A673 (cell line): ENCODE data around the gene APOL2. TPM values are rescaled to one million over a fixed set of nuclear protein-coding genes. Genes with fewer than 3 reads are reported as not detected.
"Not testable (repeated sequence)": the region's sequence is repeated elsewhere in the genome, so short reads cannot be mapped to it uniquely, and the experiment has no call there.

Experiments used
- BruUV-seq: library from RNA; stranded (reverse); fragments of 400-500 nt; replicated peaks from 2 replicates; lab custom pipeline; 2021; lab: Mats Ljungman, UMichigan
- CTCF ChIA-PET: fragments of 300-600 bp; sonication (Branson Sonifier 250); formaldehyde crosslinking; loops from one replicate; lab custom pipeline; 2022; ENCODE audit warnings: antibody characterized with exemption; lab: Charles Lee
- POLR2A ChIA-PET: fragments of 300-600 bp; sonication (Branson Sonifier 250); formaldehyde crosslinking; loops from one replicate; lab custom pipeline; 2022; ENCODE audit warnings: antibody characterized with exemption; ENCODE audit not compliant: low non-redundant PET; lab: Charles Lee
- DNase-seq: peaks from one replicate; pipeline ENCODE4 v3.0.0-alpha.2; 2015; ENCODE audit warnings: low spot score
- H3K27ac ChIP-seq: fragments of 200-600 bp; sonication (generic); 2 replicates; pipeline ENCODE4 v1.5.1; 2016; ENCODE audit warnings: mixed run types, low read depth, mild to moderate bottlenecking, mixed read lengths, antibody characterized with exemption, low read length; ENCODE audit not compliant: poor library complexity, severe bottlenecking
- H3K27me3 ChIP-seq: fragments of 200-600 bp; sonication (generic); replicated peaks from 2 replicates; pipeline ENCODE4 v1.6.1; 2017; ENCODE audit warnings: mixed run types, low read depth, mild to moderate bottlenecking, mixed read lengths, antibody characterized with exemption, low read length; ENCODE audit not compliant: insufficient read depth, poor library complexity
- H3K36me3 ChIP-seq: fragments of 200-600 bp; sonication (generic); 2 replicates; pipeline ENCODE4 v1.6.1; 2016; ENCODE audit warnings: mixed run types, mild to moderate bottlenecking, mixed read lengths, antibody characterized with exemption, low read length; ENCODE audit not compliant: insufficient read depth, poor library complexity, severe bottlenecking
- H3K4me1 ChIP-seq: fragments of 200-600 bp; sonication (generic); 2 replicates; pipeline ENCODE4 v1.6.1; 2017; ENCODE audit warnings: mixed run types, mild to moderate bottlenecking, mixed read lengths, antibody characterized with exemption, low read length; ENCODE audit not compliant: insufficient read depth, poor library complexity, severe bottlenecking
- H3K4me3 ChIP-seq: fragments of 200-600 bp; sonication (generic); 2 replicates; pipeline ENCODE4 v1.5.1; 2016; ENCODE audit warnings: low read depth, mixed run types, mild to moderate bottlenecking, mixed read lengths, low read length; ENCODE audit not compliant: poor library complexity, severe bottlenecking
- H3K9me3 ChIP-seq: fragments of 200-600 bp; sonication (generic); 2 replicates; pipeline ENCODE4 v1.6.1; 2016; ENCODE audit warnings: mixed run types, low read depth, mild to moderate bottlenecking, mixed read lengths, antibody characterized with exemption, low read length; ENCODE audit not compliant: poor library complexity, severe bottlenecking
- EZH2 ChIP-seq: fragments of 200-600 bp; sonication (generic); IDR thresholded peaks from 2 replicates; pipeline ENCODE4 v1.6.1; 2017; ENCODE audit warnings: borderline replicate concordance, low read depth, mild to moderate bottlenecking, mixed read lengths, antibody characterized with exemption, low read length; ENCODE audit not compliant: poor library complexity, severe bottlenecking
- intact Hi-C: fragments of 100-400 bp; cut with micrococcal nuclease; formaldehyde crosslinking; loops from one replicate; pipeline ENCODE4 v1.10.0; 2022; ENCODE audit not compliant: unreplicated experiment
- total RNA-seq: library from RNA; stranded (reverse); gene quantifications from 2 replicates; pipeline ENCODE4 v1.2.3, GENCODE V29; 2021
- TF ChIP-seq, protein P1 (sequence below): fragments of 300-800, 200-600 bp; sonication (generic); conservative IDR thresholded peaks from 2 replicates; pipeline ENCODE4 v1.5.1; 2017; ENCODE audit warnings: low read depth, mild to moderate bottlenecking, antibody characterized with exemption, low read length, moderate library complexity, mixed read lengths

The APOL2 gene
- total RNA-seq, 1 experiment from 2014 or later: 45.1 TPM

DNA sequence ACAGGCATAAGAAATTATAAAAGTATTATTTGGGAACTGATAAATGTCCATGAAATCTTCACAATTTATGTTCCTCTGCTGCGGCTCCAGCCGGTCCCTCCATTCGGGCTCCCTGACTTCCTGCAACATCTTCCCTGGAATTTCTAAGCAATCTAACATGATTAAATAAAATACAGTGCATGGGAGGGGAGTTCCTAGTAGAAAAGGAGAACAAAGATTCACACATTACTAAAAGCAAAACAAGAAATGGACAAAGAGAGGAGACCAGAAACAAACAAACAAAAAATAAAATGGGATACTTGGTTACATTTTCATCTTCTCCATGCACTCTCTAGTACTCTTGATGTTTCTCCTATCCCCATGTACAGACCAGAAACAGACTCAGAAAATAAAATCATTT lies 29.1 kb downstream of the APOL2 start:
- Histone ChIP-seq H3K4me3 (no peak overlapping the region), H3K36me3 (no peaks in the 10 kb centered on the region), H3K9me3 (peaks cover 8% of the 10 kb centered on the region), H3K4me1 (peaks cover 15% of the 10 kb centered on the region), H3K27ac (peak overlapping the region; percentile 39), H3K27me3 (no peaks in the 10 kb centered on the region)
- no TSS peak for BruUV-seq
- intact Hi-C loops: no loop called here
- ChIA-PET POLR2A (no interaction called here), CTCF (no interaction called here)
- no peak for DNase-seq
- TF ChIP-seq, protein P1, sequence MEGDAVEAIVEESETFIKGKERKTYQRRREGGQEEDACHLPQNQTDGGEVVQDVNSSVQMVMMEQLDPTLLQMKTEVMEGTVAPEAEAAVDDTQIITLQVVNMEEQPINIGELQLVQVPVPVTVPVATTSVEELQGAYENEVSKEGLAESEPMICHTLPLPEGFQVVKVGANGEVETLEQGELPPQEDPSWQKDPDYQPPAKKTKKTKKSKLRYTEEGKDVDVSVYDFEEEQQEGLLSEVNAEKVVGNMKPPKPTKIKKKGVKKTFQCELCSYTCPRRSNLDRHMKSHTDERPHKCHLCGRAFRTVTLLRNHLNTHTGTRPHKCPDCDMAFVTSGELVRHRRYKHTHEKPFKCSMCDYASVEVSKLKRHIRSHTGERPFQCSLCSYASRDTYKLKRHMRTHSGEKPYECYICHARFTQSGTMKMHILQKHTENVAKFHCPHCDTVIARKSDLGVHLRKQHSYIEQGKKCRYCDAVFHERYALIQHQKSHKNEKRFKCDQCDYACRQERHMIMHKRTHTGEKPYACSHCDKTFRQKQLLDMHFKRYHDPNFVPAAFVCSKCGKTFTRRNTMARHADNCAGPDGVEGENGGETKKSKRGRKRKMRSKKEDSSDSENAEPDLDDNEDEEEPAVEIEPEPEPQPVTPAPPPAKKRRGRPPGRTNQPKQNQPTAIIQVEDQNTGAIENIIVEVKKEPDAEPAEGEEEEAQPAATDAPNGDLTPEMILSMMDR: no peak
- TF ChIP-seq EZH2: no peak

DNA sequence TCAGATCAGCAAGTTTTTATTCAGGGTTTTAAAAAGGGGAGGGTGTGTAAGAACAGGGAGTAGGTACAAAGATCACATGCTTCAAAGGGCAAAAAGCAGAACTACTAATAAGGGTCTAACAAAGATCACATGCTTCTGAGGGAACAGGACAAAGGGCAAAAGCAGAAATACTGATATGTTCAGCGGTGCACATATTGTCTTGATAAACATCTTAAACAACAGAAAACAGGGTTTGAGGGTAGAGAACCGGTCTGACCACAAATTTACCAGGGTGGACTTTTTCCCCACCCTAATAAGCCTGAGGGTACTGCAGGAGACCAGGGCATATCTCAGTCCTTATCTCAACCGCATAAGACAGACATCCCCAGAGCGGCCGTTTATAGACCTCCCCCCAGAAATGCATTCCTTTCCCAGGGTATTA lies 29.8 kb downstream of the APOL2 start:
- peaks cover 15% of the 10 kb centered on the region for H3K4me1 ChIP-seq
- H3K9me3 ChIP-seq, H3K27ac ChIP-seq, BruUV-seq, intact Hi-C loops, POLR2A ChIA-PET, H3K4me3 ChIP-seq, H3K27me3 ChIP-seq, CTCF ChIA-PET, H3K36me3 ChIP-seq: not testable (repeated sequence)
- peak; percentile 26 for DNase-seq

DNA sequence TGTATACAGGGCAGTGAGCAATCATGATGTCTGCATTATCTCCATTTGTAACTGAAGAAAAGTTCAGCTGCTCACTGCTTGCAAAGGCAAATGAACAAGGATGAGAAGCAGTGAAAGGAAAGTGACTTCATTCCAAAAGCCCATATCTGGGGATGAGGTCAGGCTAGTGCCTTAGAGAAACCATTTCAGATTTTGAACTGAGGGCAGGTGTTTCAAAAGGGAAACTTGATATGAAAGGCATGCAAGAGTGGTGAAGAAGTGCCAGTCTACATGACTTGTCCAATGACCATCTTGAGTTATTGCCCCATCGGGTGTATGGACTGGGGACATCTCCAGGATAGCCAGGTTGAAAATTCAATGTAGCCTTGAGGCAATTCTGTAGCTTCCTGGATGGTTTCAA lies 30.4 kb downstream of the APOL2 start:
- Histone ChIP-seq H3K27me3 (no peaks in the 10 kb centered on the region), H3K4me1 (peaks cover 15% of the 10 kb centered on the region), H3K27ac (no peak overlapping the region), H3K36me3 (no peaks in the 10 kb centered on the region), H3K9me3 (peaks cover 8% of the 10 kb centered on the region), H3K4me3 (no peak overlapping the region)
- no peak for DNase-seq
- TF ChIP-seq, protein P1: no peak
- TF ChIP-seq EZH2: no peak
- no TSS peak for BruUV-seq
- ChIA-PET CTCF (no interaction called here), POLR2A (no interaction called here)
- intact Hi-C loops: no loop called here

DNA sequence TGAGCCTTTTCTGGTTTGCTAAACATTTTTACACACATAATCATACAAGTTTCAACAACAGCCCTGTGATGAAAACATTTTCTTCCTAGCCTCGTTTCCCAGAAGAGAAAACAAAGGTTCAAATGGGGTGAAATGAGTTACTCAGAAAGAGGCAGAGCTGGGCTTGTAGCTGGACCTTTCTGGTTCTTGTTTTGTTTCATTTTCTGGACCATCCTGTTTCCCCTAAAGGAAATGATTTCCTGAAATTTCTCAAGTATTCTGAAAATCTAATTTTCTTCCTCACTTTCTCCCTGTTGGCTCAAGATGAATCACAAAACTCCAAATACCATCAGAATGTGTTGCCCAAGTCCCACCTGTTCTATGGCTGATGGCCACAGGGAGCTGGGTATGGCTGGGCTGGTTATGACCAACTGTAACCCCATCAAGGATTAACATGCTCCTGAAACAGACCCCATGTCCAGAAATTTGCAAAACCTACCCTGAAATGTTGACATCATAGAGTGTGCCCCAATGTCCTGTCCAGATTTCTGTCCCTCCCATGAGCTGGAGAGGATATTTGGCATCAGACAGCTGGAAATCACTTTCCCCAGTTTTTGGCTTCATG lies 31.1 kb downstream of the APOL2 start:
- BruUV-seq: no TSS peak
- no peaks in the 10 kb centered on the region for H3K27me3 ChIP-seq
- no peak for TF ChIP-seq EZH2
- TF ChIP-seq, protein P1: no peak
- peaks cover 15% of the 10 kb centered on the region for H3K4me1 ChIP-seq
- no peaks in the 10 kb centered on the region for H3K36me3 ChIP-seq
- no peak for DNase-seq
- H3K9me3 ChIP-seq: peaks cover 8% of the 10 kb centered on the region
- H3K27ac ChIP-seq: no peak overlapping the region
- no peak overlapping the region for H3K4me3 ChIP-seq
- ChIA-PET POLR2A (no interaction called here), CTCF (no interaction called here)
- intact Hi-C loops: no loop called here
